PC-3 (cell line): ENCODE measurements around the gene C6orf58.

Experiments used
- CTCF ChIP-seq: fragments of 300-600 bp; sonication (generic); conservative IDR thresholded peaks from 2 replicates; pipeline ENCODE4 v1.5.1; 2017; ENCODE audit warnings: antibody characterized with exemption, low read depth, mild to moderate bottlenecking, low read length
- EZH2 ChIP-seq: fragments of 300-600 bp; sonication (generic); IDR thresholded peaks from one replicate; pipeline ENCODE4 v1.6.1; 2017; ENCODE audit warnings: antibody characterized with exemption, mild to moderate bottlenecking, low read length; ENCODE audit not compliant: unreplicated experiment

GRCh38 chr6:127587875-127588274, 10.9 kb downstream of the C6orf58 start:
- TF ChIP-seq CTCF = no peak
- TF ChIP-seq EZH2 = no peak
